Measurements from ENCODE around the gene WDFY1. TPM values are rescaled to one million over a fixed set of nuclear protein-coding genes. Genes with fewer than 3 reads are reported as not detected.

Gene WDFY1
- total RNA-seq, 1 donor from 2014 or later, result 72.1 TPM

DNA sequence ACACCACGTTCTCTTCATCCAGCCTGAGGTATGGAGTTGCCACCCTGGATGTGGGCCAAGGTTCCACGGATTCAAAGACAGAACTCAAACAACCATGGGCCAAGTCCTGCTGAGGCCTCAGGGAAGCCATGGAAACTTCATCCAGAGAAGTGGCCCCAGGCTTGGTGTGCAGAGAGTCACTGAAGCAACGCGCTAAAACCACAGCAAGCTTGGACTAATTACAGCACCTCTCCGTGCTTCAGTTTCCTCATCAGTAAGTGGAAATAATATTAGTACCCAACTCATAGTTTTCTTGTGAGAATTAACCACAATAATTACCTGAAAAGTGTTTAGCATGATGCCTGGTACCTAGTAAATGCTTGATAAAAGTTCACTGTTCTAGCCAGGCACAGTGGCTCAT is 88.6 kb downstream of the WDFY1 start:
- DNase-seq, result no peak

DNA sequence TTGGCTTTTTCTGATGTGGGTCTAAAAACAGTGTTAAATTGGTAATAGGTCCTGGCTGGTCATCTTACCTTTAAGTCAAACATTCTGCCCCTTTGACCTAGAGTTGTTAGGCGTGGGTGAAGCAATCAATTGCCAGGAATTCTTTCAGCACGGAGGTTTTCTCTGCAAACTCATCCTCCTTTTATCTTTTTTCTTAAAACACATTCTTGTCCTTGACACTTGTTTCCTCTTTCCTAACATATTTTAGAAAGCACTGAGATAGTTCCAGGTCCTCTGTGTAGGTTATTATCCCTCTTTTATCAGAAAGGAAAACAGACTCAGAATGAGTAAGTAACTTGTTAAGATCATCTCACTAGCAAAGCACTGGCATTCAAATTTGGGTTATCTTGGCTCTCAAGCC is 89.1 kb downstream of the WDFY1 start:
- no peak for DNase-seq

DNA sequence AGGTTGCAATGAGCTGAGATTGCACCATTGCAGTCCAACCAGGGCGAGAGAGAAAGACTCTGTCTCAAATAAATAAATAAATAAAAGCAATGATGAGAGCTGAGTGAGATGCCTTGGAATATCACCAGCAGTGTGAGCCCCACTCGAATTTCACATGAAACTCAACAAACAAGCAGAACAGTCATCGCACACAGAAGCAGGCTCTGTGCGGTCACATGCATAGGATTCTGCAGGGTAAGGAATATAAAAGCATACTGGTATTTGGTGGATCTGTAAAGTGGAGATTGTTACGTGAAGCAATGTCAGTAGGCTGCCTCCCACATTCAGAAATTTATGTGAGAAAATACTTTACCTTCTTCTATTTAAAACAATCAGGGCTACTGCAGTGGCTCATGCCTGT is 89.7 kb downstream of the WDFY1 start:
- DNase-seq, result no peak

DNA sequence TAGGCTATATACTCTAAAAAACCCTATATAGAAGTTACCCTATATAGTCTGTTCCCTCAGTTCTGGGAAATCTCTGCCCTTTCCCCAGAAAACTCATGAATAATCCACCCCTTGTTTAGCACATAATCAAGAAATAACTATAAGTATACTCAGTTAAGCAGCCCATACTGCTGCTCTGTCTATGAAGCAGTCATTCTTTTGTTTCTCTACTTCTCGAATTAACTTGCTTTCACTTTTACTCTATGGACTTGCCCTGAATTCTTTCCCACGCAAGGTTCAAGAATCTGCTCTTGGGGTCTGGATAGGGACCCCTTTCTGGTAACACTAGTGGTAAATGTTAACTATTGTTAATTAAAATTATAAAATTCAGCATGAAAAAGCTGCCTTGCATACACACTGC is 90.4 kb downstream of the WDFY1 start:
- no peak for DNase-seq

DNA sequence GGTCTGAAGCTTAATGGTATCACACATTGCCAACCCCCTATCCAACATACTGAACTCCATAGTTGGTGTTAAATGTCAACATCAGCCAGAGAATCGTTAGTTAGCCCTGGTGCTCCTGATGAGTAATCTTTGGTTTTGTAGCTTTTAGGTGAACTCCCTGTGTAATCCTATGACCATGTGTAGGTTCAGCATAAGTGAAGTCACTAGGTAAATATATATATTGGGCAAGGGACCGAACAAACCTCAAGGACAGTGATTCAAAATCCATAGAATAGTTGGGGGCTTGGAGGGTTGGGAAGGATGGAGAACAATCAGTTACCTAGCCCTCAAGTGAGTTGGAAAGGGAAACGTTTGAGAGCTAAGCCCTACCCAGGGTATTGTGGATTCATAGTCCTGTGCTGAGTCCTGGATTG is 91.7 kb downstream of the WDFY1 start:
- no peak for DNase-seq

DNA sequence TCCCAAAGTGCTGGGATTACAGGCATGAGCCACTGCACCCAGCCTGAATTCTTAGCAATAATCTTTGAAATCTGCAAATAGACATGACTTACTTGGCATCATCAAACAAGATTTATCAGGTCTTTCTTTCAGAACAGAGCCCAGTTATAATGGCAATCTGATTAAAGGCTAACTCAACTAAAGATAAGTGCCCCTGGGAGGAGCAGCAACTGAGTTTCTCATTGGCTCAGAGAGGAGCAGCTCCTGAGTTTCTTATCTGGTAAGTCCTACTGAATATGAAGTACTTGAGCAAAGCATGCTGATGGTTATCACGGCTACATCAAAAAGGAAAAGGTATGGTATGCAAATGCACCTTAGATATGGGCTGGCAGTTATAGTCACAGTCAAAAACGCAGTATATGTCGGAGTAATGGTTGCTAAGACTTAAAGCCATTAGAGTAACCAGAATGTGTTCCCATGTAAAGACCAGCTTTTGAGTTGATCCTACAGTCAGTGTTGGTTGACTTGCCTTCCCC is 92.8 kb downstream of the WDFY1 start:
- DNase-seq, result no peak

DNA sequence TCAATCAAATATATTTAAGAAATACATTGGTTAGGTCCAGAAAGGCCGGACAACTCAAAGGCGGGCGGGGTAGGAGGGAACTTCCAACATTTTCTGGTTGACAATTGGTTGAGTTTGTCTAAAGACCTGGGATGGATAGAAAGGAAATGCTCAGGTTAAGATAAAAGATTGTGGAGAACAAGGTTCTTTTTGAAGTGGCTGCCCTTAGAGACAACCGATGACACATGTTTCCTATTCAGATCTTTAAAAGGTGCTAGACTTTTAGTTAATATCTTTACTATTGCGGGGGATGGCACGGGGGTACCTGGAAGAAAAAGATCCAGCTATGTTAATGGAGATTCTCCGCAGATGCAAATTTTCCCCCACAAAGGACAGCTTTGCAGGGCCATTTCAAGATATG is 97.7 kb downstream of the WDFY1 start:
- DNase-seq, result no peak

DNA sequence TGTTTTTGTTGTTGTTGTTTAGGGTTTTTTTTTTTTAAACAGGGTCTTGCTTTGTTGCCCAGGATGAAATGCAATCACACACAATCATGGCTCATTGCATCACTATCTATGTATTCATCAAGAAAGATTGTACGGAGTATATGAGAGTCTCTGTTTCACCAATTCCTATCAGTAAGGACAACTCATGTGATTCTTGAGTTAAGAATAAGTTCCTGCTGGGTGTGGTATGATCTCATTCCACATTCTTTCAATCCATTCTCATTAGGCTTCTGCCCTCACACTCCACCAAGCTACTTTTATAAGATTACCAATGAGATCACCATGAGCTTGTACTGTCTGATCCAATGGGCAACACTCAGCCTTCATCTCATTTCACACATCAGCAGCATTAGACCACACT is 98.6 kb downstream of the WDFY1 start:
- DNase-seq, result no peak

DNA sequence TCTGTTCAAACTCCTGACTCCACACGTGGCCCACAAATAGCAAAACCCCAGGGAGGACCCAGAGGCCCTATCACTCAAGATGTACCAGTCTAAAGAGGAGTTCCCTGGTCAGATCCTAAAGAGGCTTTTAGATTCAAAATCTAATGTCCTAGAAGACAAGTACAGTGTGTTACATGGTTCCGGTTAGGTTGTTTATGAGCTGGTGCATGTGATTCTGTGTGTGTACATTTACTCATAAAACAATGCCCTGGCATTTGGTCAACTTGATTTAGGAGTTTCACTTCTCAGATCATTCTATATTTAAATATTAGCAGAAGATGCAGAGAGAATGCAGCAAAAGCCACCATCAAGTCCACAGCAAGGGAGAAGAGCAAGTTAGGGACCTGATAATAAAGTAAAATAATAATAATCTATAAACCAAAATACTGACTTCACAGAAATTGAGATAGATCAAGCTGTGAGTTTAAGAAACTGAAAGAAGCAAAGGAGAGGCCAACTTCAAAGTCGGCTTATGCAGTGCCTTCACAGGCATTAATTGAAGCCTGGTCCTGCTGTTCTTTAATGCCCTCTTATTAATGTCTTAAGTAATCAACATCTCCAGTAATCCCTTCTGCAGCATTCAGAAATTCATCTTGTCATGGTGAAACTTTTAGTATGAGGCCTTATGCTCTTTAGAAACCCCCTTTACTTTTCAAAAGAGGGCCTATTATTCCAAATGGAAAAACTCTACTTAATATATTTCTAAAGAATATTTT is 103.5 kb downstream of the WDFY1 start:
- DNase-seq, result no peak

DNA sequence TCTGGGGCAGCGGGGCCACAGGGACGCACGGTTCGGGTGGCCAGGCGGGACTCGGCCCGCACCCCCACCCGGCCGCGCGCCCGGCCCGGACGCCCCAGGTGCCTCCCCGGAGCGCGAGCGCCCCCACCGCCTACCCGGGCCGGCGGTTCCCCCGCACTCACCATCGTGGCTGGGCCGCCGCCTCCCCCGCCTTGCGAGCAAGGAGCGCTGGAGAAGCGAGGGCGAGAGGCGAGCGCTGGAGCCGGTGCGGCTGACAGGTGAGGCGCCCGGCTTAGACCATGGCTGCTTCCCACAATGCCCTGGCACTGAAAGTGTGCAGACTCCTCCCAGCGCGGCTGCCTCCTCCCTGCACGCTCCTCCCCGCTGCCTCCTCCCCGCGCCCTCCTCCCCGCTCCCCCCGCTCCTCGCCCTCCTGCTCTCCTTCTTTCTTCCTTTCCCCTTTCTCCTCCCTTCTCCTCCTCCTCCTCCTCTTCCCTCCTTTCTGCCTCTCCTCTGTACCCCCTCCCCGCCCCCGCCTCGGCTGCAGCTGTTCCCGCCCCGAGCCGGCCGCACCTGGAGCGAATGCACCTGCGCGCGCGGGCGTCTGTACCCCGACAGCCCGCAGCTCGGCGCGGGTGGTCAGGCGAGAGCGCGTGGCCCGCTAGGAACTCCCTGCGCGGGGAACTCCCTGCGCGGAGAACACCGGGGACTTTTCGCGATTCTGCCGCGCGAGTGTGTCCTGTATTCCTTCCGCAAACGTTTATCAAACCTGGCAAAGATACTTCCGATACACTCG is 107.7 kb downstream of the WDFY1 start, which contains the start of gene AP1S3:
Gene AP1S3, minus strand, starts transcription at position 296 of the 775 bp plus-strand sequence. Its CDS starts 132 bp downstream, at position 164.
- DNase-seq, result peak; percentile 8

DNA sequence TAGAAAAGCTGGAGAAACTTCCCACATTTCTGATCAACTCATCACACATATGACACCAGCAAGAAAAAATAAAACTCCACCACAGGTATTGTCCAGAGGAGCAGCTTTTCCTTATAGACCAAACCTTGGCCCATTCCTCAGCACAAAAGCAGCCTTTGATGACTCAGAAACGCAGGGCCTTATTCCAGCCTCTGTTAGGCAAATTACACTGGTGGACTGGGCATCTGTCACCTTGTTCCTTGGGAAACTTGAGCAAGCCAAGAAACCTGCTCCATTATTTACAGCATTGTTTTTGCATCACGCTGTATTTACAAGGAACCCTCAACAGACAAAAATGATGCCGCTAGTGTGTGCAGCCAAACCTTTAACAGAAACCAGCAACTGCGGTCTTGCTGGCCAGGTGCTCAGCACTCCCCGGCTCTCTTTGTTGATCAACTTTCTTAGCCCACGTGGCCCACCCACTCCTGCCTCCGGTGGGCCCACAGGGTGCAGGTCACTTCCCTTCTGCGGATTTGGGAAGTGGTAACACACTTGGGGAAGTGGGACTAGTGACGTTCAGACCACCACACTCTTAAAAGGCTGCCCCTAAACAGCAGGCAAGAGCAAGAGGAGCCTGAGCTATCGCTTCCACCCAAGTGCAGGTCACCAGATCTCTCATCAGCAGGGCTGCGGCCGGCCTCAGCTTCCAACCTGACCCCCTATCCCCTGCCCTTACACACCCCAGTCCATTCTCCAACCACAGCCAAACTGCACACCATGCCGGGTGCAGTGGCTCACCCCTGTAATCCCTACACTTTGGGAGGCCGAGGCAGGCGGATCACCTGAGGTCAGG is 109.2 kb downstream of the WDFY1 start:
- no peak for DNase-seq

DNA sequence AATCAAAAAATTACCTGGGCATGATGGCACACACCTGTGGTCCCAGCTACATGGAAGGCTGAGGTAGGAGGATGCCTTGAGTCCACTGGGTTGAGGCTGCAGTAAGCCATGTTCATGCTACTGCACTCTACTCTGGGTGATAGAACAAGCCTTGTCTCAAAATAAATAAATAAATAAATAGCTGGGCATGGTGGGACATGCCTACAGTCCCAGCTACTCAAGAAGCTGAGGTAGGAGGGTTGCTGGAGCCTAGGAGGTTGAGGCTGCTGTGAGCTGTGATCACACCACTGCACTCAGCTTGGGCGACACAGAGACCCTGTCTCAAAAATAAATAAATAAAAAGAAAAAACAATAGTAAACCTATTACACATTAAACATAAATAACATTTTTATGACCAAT is 110.7 kb downstream of the WDFY1 start:
- DNase-seq, result no peak

DNA sequence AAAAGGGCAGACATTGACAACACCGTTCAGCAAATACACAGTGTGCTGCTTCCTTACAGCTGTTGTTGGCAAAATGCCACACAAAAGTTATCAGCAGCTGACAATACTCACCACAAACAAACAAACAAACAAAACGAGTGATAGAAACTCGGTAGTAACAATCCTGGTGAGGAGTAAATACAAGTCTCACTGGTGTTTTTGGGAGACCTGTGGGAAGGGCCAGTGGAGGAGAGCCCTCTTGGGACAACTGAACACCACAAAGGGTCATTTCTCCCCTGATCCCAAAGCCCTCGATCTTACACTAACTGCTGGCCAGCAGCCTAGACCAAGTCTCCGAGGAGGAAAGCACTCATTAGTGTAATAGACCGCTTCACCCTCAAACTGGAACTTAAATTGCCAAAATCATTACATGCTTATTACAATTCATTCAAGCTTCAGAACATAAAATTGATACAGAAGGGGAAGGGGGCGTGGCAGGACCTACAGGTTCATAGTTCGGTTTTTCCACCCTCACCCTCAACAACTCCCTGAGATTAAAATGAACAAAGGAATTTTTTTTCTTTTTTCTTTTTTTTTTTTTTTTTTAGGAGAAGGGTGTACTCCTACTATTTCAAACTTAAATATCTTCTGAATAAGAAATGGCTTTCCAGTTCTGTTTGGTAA is 112.8 kb downstream of the WDFY1 start:
- no peak for DNase-seq

DNA sequence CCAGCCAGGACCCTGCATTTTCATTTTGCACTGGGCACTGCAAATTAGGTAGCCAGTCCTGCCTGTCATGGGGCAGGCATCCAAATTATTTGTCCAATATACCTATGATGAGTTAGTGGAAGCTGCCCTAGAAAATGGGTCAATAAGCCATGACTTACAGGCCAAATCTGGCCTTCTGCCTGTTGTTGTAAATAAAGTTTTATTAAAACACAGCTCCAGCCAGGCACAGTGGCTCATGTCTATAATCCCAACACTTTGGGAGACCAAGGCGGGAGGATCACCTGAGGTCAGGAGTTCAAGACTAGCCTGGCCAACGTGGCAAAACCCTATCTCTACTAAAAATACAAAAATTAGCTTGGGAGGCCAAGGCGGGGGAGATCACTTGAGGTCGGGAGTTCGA is 116.0 kb downstream of the WDFY1 start:
- no peak for DNase-seq

DNA sequence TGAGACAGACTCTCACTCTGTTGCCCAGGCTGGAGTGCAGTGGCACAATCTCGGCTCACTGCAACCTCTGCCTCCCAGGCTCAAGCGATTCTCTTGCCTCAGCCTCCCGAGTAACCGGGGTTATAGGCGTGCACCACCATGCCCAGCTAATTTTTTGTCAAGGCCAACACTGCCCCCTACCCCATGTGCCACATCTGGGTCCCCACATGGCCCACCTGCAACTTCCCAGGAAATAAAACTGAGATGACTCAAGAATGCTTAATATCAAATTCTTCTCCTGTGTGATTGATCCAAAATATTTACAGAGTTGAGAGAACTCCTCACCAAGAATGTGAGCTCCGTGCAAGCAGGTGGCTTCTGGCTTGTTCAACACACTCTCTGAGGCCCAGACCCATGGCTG is 116.8 kb downstream of the WDFY1 start:
- no peak for DNase-seq

DNA sequence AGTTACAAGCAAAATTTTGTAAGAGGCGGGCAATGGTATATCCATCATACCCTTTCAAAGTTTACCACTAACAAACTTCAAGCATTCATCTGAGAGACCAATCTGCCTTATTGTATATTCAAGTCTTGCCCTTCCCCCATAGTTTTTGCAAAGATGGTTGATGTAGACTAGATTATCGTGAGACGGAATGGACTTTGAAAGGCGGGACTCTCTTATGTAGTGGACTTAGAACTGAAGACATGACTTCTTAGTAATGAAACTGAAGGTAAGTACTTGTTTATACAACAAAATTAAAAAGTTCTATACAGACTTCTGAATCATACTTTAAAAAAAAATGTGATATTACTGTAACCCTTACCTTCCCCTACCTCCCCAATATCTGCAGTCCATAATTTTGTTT is 118.1 kb downstream of the WDFY1 start:
- no peak for DNase-seq

Other genes starting within 250 kb of the WDFY1 start
- 4.0 TPM for gene AP1S3, start 107.8 kb downstream of the WDFY1 start, total RNA-seq
- gene MRPL44, start 12.1 kb upstream of the WDFY1 start, total RNA-seq, result 20.6 TPM
- 32.9 TPM for gene SERPINE2, start 94.0 kb upstream of the WDFY1 start, total RNA-seq